HepG2 (cell line): Measurements from ENCODE around the gene TENT4B. TPM values are rescaled to one million over a fixed set of nuclear protein-coding genes. Genes with fewer than 3 reads are reported as not detected.

Source experiments
- ARID5B ChIP-seq: IDR thresholded peaks from 2 replicates; pipeline ENCODE4 v1.4.0; 2020; ENCODE audit warnings: mild to moderate bottlenecking, missing genetic modification reagents
- ATF4 ChIP-seq, 2 experiments: fragments of 450-650 bp in 1 of 2; sonication (generic) in 1 of 2; formaldehyde crosslinking; IDR thresholded peaks; 2 replicates each; pipeline versions ENCODE4 v1.5.0 to v1.8.0; 2020 to 2022; ENCODE audit warnings: mild to moderate bottlenecking in 1 of 2, missing genetic modification reagents in 1 of 2
- CENPBD1 ChIP-seq: sonication (generic); formaldehyde crosslinking; IDR thresholded peaks from 2 replicates; pipeline ENCODE4 v1.8.0; 2022; ENCODE audit warnings: missing genetic modification reagents, low read depth, mild to moderate bottlenecking, borderline replicate concordance
- ELK4 ChIP-seq: sonication (generic); formaldehyde crosslinking; IDR thresholded peaks from 2 replicates; pipeline ENCODE4 v1.9.0; 2021; ENCODE audit warnings: missing genetic modification reagents, borderline replicate concordance
- FOXK1 ChIP-seq: sonication (generic); formaldehyde crosslinking; IDR thresholded peaks from 2 replicates; pipeline ENCODE4 v1.4.0; 2020; ENCODE audit warnings: low read depth, missing genetic modification reagents, borderline replicate concordance
- FOXP4 ChIP-seq: sonication (generic); formaldehyde crosslinking; IDR thresholded peaks from 2 replicates; pipeline ENCODE4 v1.4.0; 2020; ENCODE audit warnings: missing genetic modification reagents
- GABPB1 ChIP-seq: IDR thresholded peaks from 2 replicates; pipeline ENCODE4 v1.6.1; 2016; ENCODE audit warnings: mild to moderate bottlenecking, missing genetic modification reagents, moderate library complexity, missing compliant biosample characterization
- GATAD2A ChIP-seq: IDR thresholded peaks from 2 replicates; pipeline ENCODE4 v1.6.1; 2016
- MAFG ChIP-seq: sonication (generic); formaldehyde crosslinking; IDR thresholded peaks from 2 replicates; pipeline ENCODE4 v1.5.1; 2020; ENCODE audit warnings: mild to moderate bottlenecking, missing genetic modification reagents
- SAP130 ChIP-seq: IDR thresholded peaks from 2 replicates; pipeline ENCODE4 v1.6.1; 2016; ENCODE audit warnings: low read depth
- SIN3A ChIP-seq: IDR thresholded peaks from 2 replicates; pipeline ENCODE4 v1.6.1; 2011; ENCODE audit warnings: low read depth, mild to moderate bottlenecking, control low read depth, low read length, borderline replicate concordance
- SOX6 ChIP-seq, 2 experiments: fragments of 450-650 bp in 1 of 2; sonication (generic) in 1 of 2; formaldehyde crosslinking in 1 of 2; IDR thresholded peaks; 2 replicates each; pipeline versions ENCODE4 v1.4.0 to v1.6.1; 2017 to 2020; ENCODE audit warnings: antibody characterized with exemption in 1 of 2, mild to moderate bottlenecking in 1 of 2, missing genetic modification reagents in 1 of 2
- TBP ChIP-seq: sonication (generic); formaldehyde crosslinking; IDR thresholded peaks from 2 replicates; pipeline ENCODE4 v1.5.0; 2020; ENCODE audit warnings: missing genetic modification reagents
- ZNF225 ChIP-seq: sonication (generic); formaldehyde crosslinking; IDR thresholded peaks from 2 replicates; pipeline ENCODE4 v1.4.0; 2020; ENCODE audit warnings: mild to moderate bottlenecking, missing genetic modification reagents
- ZNF275 ChIP-seq: sonication (generic); formaldehyde crosslinking; IDR thresholded peaks from 2 replicates; pipeline ENCODE4 v1.8.0; 2022; ENCODE audit warnings: missing genetic modification reagents, mild to moderate bottlenecking, inconsistent platforms, borderline replicate concordance
- ZNF468 ChIP-seq: sonication (generic); formaldehyde crosslinking; IDR thresholded peaks from 2 replicates; pipeline ENCODE4 v1.8.0; 2022; ENCODE audit warnings: mild to moderate bottlenecking, moderate library complexity, missing genetic modification reagents
- ZNF644 ChIP-seq: IDR thresholded peaks from 2 replicates; pipeline ENCODE4 v1.6.1; 2016; ENCODE audit warnings: low read depth
- polyA plus RNA-seq, 8 experiments: library from polyadenylated mRNA; depleted of rRNA in 3 of 8; stranded (reverse) in 7 of 8; unstranded in 1 of 8; fragments of >200 nt; fragmentation: Illumina TruSeq in 4 of 8; extraction: Trizol in 4 of 8; gene quantifications; 2 replicates each; pipeline versions ENCODE4 v1.2.1 to v1.2.3, GENCODE V29; 2011 to 2016; ENCODE audit warnings: low read depth in 4 of 8, missing spikeins in 1 of 8, mixed read lengths in 1 of 8; ENCODE audit not compliant: insufficient read depth in 1 of 8
- total RNA-seq, 5 experiments: library from RNA; depleted of rRNA; stranded (reverse); fragments of >200 nt; fragmentation: Illumina TruSeq; extraction: Trizol; gene quantifications; 2 replicates each; pipeline ENCODE4 v1.2.3, GENCODE V29; 2016; ENCODE audit warnings: low read depth in 1 of 5

Gene TENT4B
- total and polyA plus RNA-seq, 2 of the 13 experiments (the other 11 are each of a cell fraction or from before 2014, with no cell fraction given): 15.0 to 32.8 TPM

GRCh38 chr16:50263940-50264929, 111.1 kb downstream of the TENT4B start (continued):
- no peak for TF ChIP-seq SOX6 (IDR thresholded peaks at IDR 0.05)
- 0 out of 2 replicates have a peak, but pooled peaks have one; percentile 6 for TF ChIP-seq SOX6 (CRISPR knock-in tag; IDR thresholded peaks at IDR 0.05)
- TF ChIP-seq SIN3A: no peak
- no peak for TF ChIP-seq ZNF225
- TF ChIP-seq ATF4 (CRISPR knock-in tag; IDR thresholded peaks at IDR 0.05): peak in 1 of 2 experiments; percentile 49; a peak in 2 of 4 replicates
- TF ChIP-seq ZNF275 (CRISPR knock-in tag): no peak
- TF ChIP-seq SAP130: peak; percentile 85
- 0 out of 2 replicates have a peak, but pooled peaks have one; percentile 35 for TF ChIP-seq FOXK1
- TF ChIP-seq GABPB1: 0 out of 2 replicates have a peak, but pooled peaks have one; percentile 16
- TF ChIP-seq MAFG (CRISPR knock-in tag): peak; percentile 68
- TF ChIP-seq ARID5B (CRISPR knock-in tag): peak; percentile 70
- TF ChIP-seq GATAD2A (CRISPR knock-in tag): peak; percentile 35; the same call in 1 of the 2 replicates
- no peak for TF ChIP-seq CENPBD1 (CRISPR knock-in tag)
- peak; percentile 52; the same call in 1 of the 2 replicates for TF ChIP-seq FOXP4 (CRISPR knock-in tag)
- TF ChIP-seq ZNF468: no peak
- TF ChIP-seq ELK4 (CRISPR knock-in tag): no peak
- TF ChIP-seq ZNF644 (CRISPR knock-in tag): peak; percentile 96
- no peak for TF ChIP-seq TBP (CRISPR knock-in tag)
